Measurements from ENCODE around the gene KRT82.

- TF ChIP-seq HNF4A (conservative IDR thresholded peaks at IDR 0.05) (no peak), CTCF (IDR thresholded peaks at IDR 0.05; ENCODE audit: low read depth, low read length, missing input control) (no peak), ZBTB33 (IDR thresholded peaks at IDR 0.05) (no peak), YY1 (IDR thresholded peaks at IDR 0.05) (no peak), JUND (IDR thresholded peaks at IDR 0.05) (no peak), TAF1 (conservative IDR thresholded peaks at IDR 0.05) (no peak), REST (IDR thresholded peaks at IDR 0.05) (no peak), MAX (IDR thresholded peaks at IDR 0.05) (no peak), EGR1 (IDR thresholded peaks at IDR 0.05; ENCODE audit: low read depth in 2 of 2) (no peak)
These were observed 59.1 kb downstream of the KRT82 start for GRCh38 chr12:52347016-52347415.

Data from liver (tissue), 3 donors.